B cell (primary cell): Measurements from ENCODE around the gene HTRA2. TPM values are rescaled to one million over a fixed set of nuclear protein-coding genes. Genes with fewer than 3 reads are reported as not detected.
A peak's percentile ranks its signal among the peaks of the same experiment; 100 is the strongest.

Source experiments
- ATAC-seq: fragments of 200-7000 bp; cut with Tn5 transposase; one replicate; pipeline ENCODE4 v1.10.0; 2021; ENCODE audit warnings: low read depth, mild to moderate bottlenecking, moderate number of reproducible peaks, moderate library complexity
- CTCF ChIA-PET: fragments of 350-600 bp; sonication (Branson Sonifier 250); formaldehyde crosslinking; loops from one replicate; lab custom pipeline; 2021; ENCODE audit warnings: antibody characterized with exemption, inconsistent platforms; lab: Charles Lee
- POLR2A ChIA-PET: fragments of 350-600 bp; sonication (Branson Sonifier 250); formaldehyde crosslinking; loops from one replicate; lab custom pipeline; 2021; ENCODE audit warnings: antibody characterized with exemption; lab: Charles Lee
- DNase-seq: peaks from one replicate; pipeline ENCODE4 v3.0.0; 2013
- H2AFZ ChIP-seq: 2 replicates; pipeline ENCODE4 v1.6.1; 2012; ENCODE audit warnings: mild to moderate bottlenecking, low read depth, low read length; ENCODE audit not compliant: insufficient read depth, poor library complexity, severe bottlenecking
- H3K27ac ChIP-seq, 2 donors: 1 replicate in 1 of 2; 2 replicates in 1 of 2; pipeline ENCODE4 v1.5.1; 2012 to 2013; ENCODE audit warnings: low read length in 2 of 2, mild to moderate bottlenecking in 2 of 2, moderate library complexity in 1 of 2
- H3K27me3 ChIP-seq, 4 experiments: fragments of 200-600 bp in 1 of 4; sonication (generic) in 1 of 4; replicated peaks in 1 of 4; 1 replicate in 2 of 4; 2 replicates in 2 of 4; pipeline versions ENCODE4 v1.6.1 to v1.7.0; 2013 to 2016; ENCODE audit warnings: low read length in 3 of 4, mild to moderate bottlenecking in 2 of 4, mixed read lengths in 1 of 4, moderate library complexity in 1 of 4; ENCODE audit not compliant: insufficient read depth in 4 of 4, control insufficient read depth in 3 of 4; ENCODE audit errors: control extremely low read depth in 1 of 4
- H3K36me3 ChIP-seq, 2 experiments: replicated peaks in 1 of 2; 1 replicate in 1 of 2; 2 replicates in 1 of 2; pipeline versions ENCODE4 v1.6.1 to v1.7.1; 2013; ENCODE audit warnings: low read length in 1 of 2; ENCODE audit not compliant: insufficient read depth in 2 of 2, control insufficient read depth in 1 of 2; ENCODE audit errors: control extremely low read depth in 1 of 2, extremely low read depth in 1 of 2
- H3K4me1 ChIP-seq, 2 donors: fragments of 200-600 bp in 1 of 2; sonication (generic) in 1 of 2; 1 replicate in 1 of 2; 2 replicates in 1 of 2; pipeline versions ENCODE4 v1.5.1 to v1.6.1; 2013 to 2017; ENCODE audit warnings: low read length in 2 of 2; ENCODE audit not compliant: control insufficient read depth in 2 of 2, insufficient read depth in 2 of 2
- H3K4me2 ChIP-seq: replicated peaks from 2 replicates; pipeline ENCODE3; 2012; ENCODE audit warnings: mild to moderate bottlenecking, low read depth, low read length; ENCODE audit not compliant: poor library complexity, severe bottlenecking
- H3K4me3 ChIP-seq, 5 experiments: fragments of 200-600 bp in 1 of 5; sonication (generic) in 1 of 5; 1 replicate in 3 of 5; 2 replicates in 2 of 5; pipeline versions ENCODE4 v1.5.1 to v1.7.0; 2011 to 2016; ENCODE audit warnings: low read length in 4 of 5, mild to moderate bottlenecking in 4 of 5, low read depth in 2 of 5, control low read depth in 1 of 5, moderate library complexity in 1 of 5; ENCODE audit not compliant: insufficient read depth in 1 of 5; ENCODE audit errors: control extremely low read depth in 1 of 5, extremely low read depth in 1 of 5
- H3K79me2 ChIP-seq: fragments of 200-600 bp; sonication (generic); one replicate; pipeline ENCODE4 v1.6.0; 2016; ENCODE audit warnings: low read length; ENCODE audit not compliant: control insufficient read depth, insufficient read depth
- H3K9ac ChIP-seq: fragments of 200-600 bp; sonication (generic); 2 replicates; pipeline ENCODE4 v1.6.1; 2017; ENCODE audit warnings: mild to moderate bottlenecking, low read length, moderate library complexity
- H3K9me3 ChIP-seq, 3 donors: one replicate each; pipeline versions ENCODE4 v1.6.1 to v1.7.1; 2013; ENCODE audit warnings: low read length in 2 of 3; ENCODE audit not compliant: control insufficient read depth in 2 of 3, insufficient read depth in 1 of 3; ENCODE audit errors: control extremely low read depth in 1 of 3
- H4K20me1 ChIP-seq: 2 replicates; pipeline ENCODE4 v1.6.0; 2012; ENCODE audit warnings: mild to moderate bottlenecking, low read length; ENCODE audit not compliant: insufficient read depth, control insufficient read depth, poor library complexity, severe bottlenecking
- H3K27ac Mint-ChIP-seq: one replicate; pipeline ENCODE4 v1.8.0; 2021; ENCODE audit warnings: mixed read lengths
- H3K27me3 Mint-ChIP-seq: one replicate; pipeline ENCODE4 v1.8.0; 2021; ENCODE audit warnings: mixed read lengths
- H3K4me1 Mint-ChIP-seq: one replicate; pipeline ENCODE4 v1.8.0; 2021; ENCODE audit warnings: mixed read lengths
- H3K4me3 Mint-ChIP-seq: one replicate; pipeline ENCODE4 v1.8.0; 2021; ENCODE audit warnings: mixed read lengths
- H3K9me3 Mint-ChIP-seq: one replicate; pipeline ENCODE4 v1.8.0; 2022; ENCODE audit warnings: mixed read lengths; ENCODE audit not compliant: insufficient read depth
- CTCF ChIP-seq: fragments of 200-600 bp; IDR thresholded peaks from one replicate; pipeline ENCODE4 v1.8.0; 2022; ENCODE audit warnings: antibody characterized with exemption, mild to moderate bottlenecking
- EZH2 ChIP-seq: IDR thresholded peaks from 2 replicates; pipeline ENCODE4 v1.6.1; 2012; ENCODE audit warnings: borderline replicate concordance, low read depth, mild to moderate bottlenecking, moderate library complexity, low read length; ENCODE audit not compliant: insufficient read depth, poor library complexity, severe bottlenecking
- WGBS: methylation state at CpG from one replicate; pipeline ENCODE4 v1.1.5; 2013; ENCODE audit warnings: missing lambda C conversion rate; ENCODE audit not compliant: insufficient coverage; 5-methylcytosine and 5-hydroxymethylcytosine counted together
- intact Hi-C: fragments of 100-400 bp; cut with micrococcal nuclease; formaldehyde crosslinking; loops from one replicate; pipeline ENCODE4 v1.10.0; 2022
- polyA plus RNA-seq: library from polyadenylated mRNA; depleted of rRNA; stranded (reverse); fragments of >200 nt; gene quantifications from 2 replicates; pipeline ENCODE4 v1.2.3, GENCODE V29; 2012
- total RNA-seq, 2 donors: library from RNA; stranded (reverse); fragments of 120-200 nt in 1 of 2; gene quantifications; 1 replicate in 1 of 2; 2 replicates in 1 of 2; pipeline versions ENCODE4 v1.2.3 to v1.2.4, GENCODE V29; 2013 to 2022

Gene HTRA2
- total and polyA plus RNA-seq, 2 donors (not counting 1 experiment from before 2014, with no cell fraction given), result 52.8 to 111 TPM

- H3K9me3 ChIP-seq, result peaks cover 0 to 23% (median 0%) of the 10 kb centered on the region in 3 donors
- H3K36me3 ChIP-seq, result peaks cover 0 to 10% of the 10 kb centered on the region in 2 experiments
- peak overlapping the region; percentile 94 for H3K4me2 ChIP-seq
- no peak for TF ChIP-seq CTCF
- no peak for TF ChIP-seq EZH2
- H3K4me1 Mint-ChIP-seq, result peaks cover 74% of the 10 kb centered on the region
- no peaks in the 10 kb centered on the region for H3K9me3 Mint-ChIP-seq
- ChIA-PET POLR2A (interaction anchor here (0.5 to 1.6 kb wide), 5 partner anchors 46 to 680 kb away, joined by 3 to 6 read pairs (median 3); partner anchors contain the start of gene WBP1), CTCF (interaction anchor here (0.8 to 8.1 kb wide), 11 partner anchors 8 to 84 kb away, joined by 3 to 111 read pairs (median 4); partner anchors contain the start of genes AUP1, CCDC142, TLX2 and TTC31)
- H3K27ac Mint-ChIP-seq, result peak overlapping the region; percentile 81
- peaks cover 54% of the 10 kb centered on the region for H3K27me3 Mint-ChIP-seq
- H3K79me2 ChIP-seq, result peaks cover 8% of the 10 kb centered on the region
- intact Hi-C loops, result loop anchor here (1.0 kb wide), 1 partner anchor 84 kb away; no protein-coding TSS in a partner anchor
- ATAC-seq (no peak), DNase-seq (no peak)
- H4K20me1 ChIP-seq, result no peaks in the 10 kb centered on the region
- 62% methylated on average over 45 of the region's 45 CpGs for WGBS
- peaks cover 0 to 71% (median 29%) of the 10 kb centered on the region in 4 experiments for H3K27me3 ChIP-seq
- peaks cover 53 to 56% of the 10 kb centered on the region in 2 donors for H3K4me1 ChIP-seq
- peak overlapping the region; percentile 67 for H3K9ac ChIP-seq
- H3K4me3 ChIP-seq, result peak overlapping the region in 4 of 5 experiments; percentile 46 to 67 (median 54)
- no peak overlapping the region for H3K27ac ChIP-seq
- peak overlapping the region; percentile 73 for H2AFZ ChIP-seq
- peak overlapping the region; percentile 86 for H3K4me3 Mint-ChIP-seq
These were observed 25.9 kb upstream of the HTRA2 start for GRCh38 chr2:74503506-74504475.
